HEK293 (cell line): ENCODE data around the gene LRRTM4.

ENCODE experiments used
- CTCF ChIA-PET: fragments of 350-600 bp; formaldehyde crosslinking; extraction: SDS; loops from one replicate; lab custom pipeline; 2021; ENCODE audit warnings: antibody characterized with exemption; lab: Yijun Ruan, JAX
- POLR2A ChIA-PET: fragments of 300-600 bp; formaldehyde crosslinking; extraction: SDS; loops from one replicate; lab custom pipeline; 2020; ENCODE audit warnings: antibody characterized with exemption, inconsistent platforms; lab: Yijun Ruan, JAX
- H3K27ac ChIP-seq: fragments of 200-500 bp; sonication (Bioruptor generic); 2 replicates; pipeline ENCODE4 v1.5.1; 2014; ENCODE audit warnings: low read depth, low read length, control low read depth, inconsistent platforms; ENCODE audit errors: extremely low read depth
- H3K36me3 ChIP-seq, 2 experiments: fragments of 200-500 bp in 1 of 2; sonication (Bioruptor generic) in 1 of 2; 1 replicate in 1 of 2; 2 replicates in 1 of 2; pipeline ENCODE4 v1.5.1; 2014 to 2017; ENCODE audit warnings: inconsistent platforms in 2 of 2, low read length in 2 of 2; ENCODE audit not compliant: control insufficient read depth in 2 of 2, insufficient read depth in 1 of 2
- H3K4me1 ChIP-seq: fragments of 200-500 bp; sonication (Bioruptor generic); 2 replicates; pipeline ENCODE4 v1.5.1; 2014; ENCODE audit warnings: mild to moderate bottlenecking, low read length, inconsistent platforms; ENCODE audit not compliant: control insufficient read depth, insufficient read depth
- H3K4me3 ChIP-seq: 2 replicates; pipeline ENCODE4 v1.5.1; 2011; ENCODE audit warnings: low read depth, mild to moderate bottlenecking, control low read depth, low read length, moderate library complexity
- H3K9me3 ChIP-seq: fragments of 200-500 bp; sonication (Bioruptor generic); 2 replicates; pipeline ENCODE4 v1.5.1; 2014; ENCODE audit warnings: low read depth, low read length, inconsistent platforms; ENCODE audit not compliant: control insufficient read depth, insufficient read depth
- FEZF1 ChIP-seq: fragments of 450-650 bp; formaldehyde crosslinking; IDR thresholded peaks from 2 replicates; pipeline ENCODE4 v1.5.1; 2016; ENCODE audit warnings: missing biosample characterization, missing genetic modification characterization
- HOXC10 ChIP-seq: sonication (generic); formaldehyde crosslinking; IDR thresholded peaks from 2 replicates; pipeline ENCODE4 v1.8.1; 2023; ENCODE audit warnings: mild to moderate bottlenecking, missing genetic modification reagents
- HOXD13 ChIP-seq: sonication (generic); formaldehyde crosslinking; IDR thresholded peaks from 2 replicates; pipeline ENCODE4 v1.8.0; 2022; ENCODE audit warnings: missing genetic modification reagents, borderline replicate concordance
- WT1 ChIP-seq: fragments of 450-650 bp; formaldehyde crosslinking; IDR thresholded peaks from 2 replicates; pipeline ENCODE4 v1.5.1; 2016; ENCODE audit warnings: missing biosample characterization, missing genetic modification characterization
- YY2 ChIP-seq: fragments of 450-650 bp; formaldehyde crosslinking; IDR thresholded peaks from 2 replicates; pipeline ENCODE4 v1.5.1; 2016; ENCODE audit warnings: missing biosample characterization, missing genetic modification characterization
- ZBTB17 ChIP-seq: fragments of 450-650 bp; formaldehyde crosslinking; IDR thresholded peaks from 2 replicates; pipeline ENCODE4 v1.5.1; 2016; ENCODE audit warnings: missing biosample characterization, missing genetic modification characterization
- ZFP37 ChIP-seq: fragments of 450-650 bp; formaldehyde crosslinking; IDR thresholded peaks from 2 replicates; pipeline ENCODE4 v1.5.1; 2016; ENCODE audit warnings: missing biosample characterization, missing genetic modification characterization
- ZNF133 ChIP-seq: fragments of 450-650 bp; formaldehyde crosslinking; IDR thresholded peaks from 2 replicates; pipeline ENCODE4 v1.5.1; 2016; ENCODE audit warnings: missing biosample characterization, missing genetic modification characterization
- ZNF138 ChIP-seq: fragments of 450-650 bp; formaldehyde crosslinking; IDR thresholded peaks from 2 replicates; pipeline ENCODE4 v1.5.1; 2016; ENCODE audit warnings: missing biosample characterization, missing genetic modification characterization, borderline replicate concordance
- ZNF155 ChIP-seq: fragments of 450-650 bp; formaldehyde crosslinking; IDR thresholded peaks from 2 replicates; pipeline ENCODE4 v1.5.1; 2016; ENCODE audit warnings: missing biosample characterization, missing genetic modification characterization
- ZNF23 ChIP-seq: fragments of 450-650 bp; formaldehyde crosslinking; IDR thresholded peaks from 2 replicates; pipeline ENCODE4 v1.5.1; 2016; ENCODE audit warnings: missing biosample characterization, missing genetic modification characterization, borderline replicate concordance
- ZNF274 ChIP-seq, 2 experiments: fragments of 200-500 bp in 1 of 2; fragments of 450-650 bp in 1 of 2; sonication (Bioruptor generic) in 1 of 2; formaldehyde crosslinking in 1 of 2; IDR thresholded peaks; 2 replicates each; pipeline versions ENCODE4 v1.5.1 to v1.6.1; 2014 to 2016; ENCODE audit warnings: borderline replicate concordance in 1 of 2, inconsistent platforms in 1 of 2, low read length in 1 of 2, missing biosample characterization in 1 of 2, missing genetic modification characterization in 1 of 2
- ZNF292 ChIP-seq: fragments of 450-650 bp; formaldehyde crosslinking; IDR thresholded peaks from 2 replicates; pipeline ENCODE4 v1.5.1; 2016; ENCODE audit warnings: low read depth, missing biosample characterization, missing genetic modification characterization, borderline replicate concordance
- ZNF311 ChIP-seq: fragments of 450-650 bp; formaldehyde crosslinking; IDR thresholded peaks from 2 replicates; pipeline ENCODE4 v1.5.1; 2017; ENCODE audit warnings: missing biosample characterization, missing genetic modification characterization, borderline replicate concordance
- ZNF530 ChIP-seq: fragments of 450-650 bp; formaldehyde crosslinking; IDR thresholded peaks from 2 replicates; pipeline ENCODE4 v1.5.1; 2016; ENCODE audit warnings: low read depth, missing biosample characterization, missing genetic modification characterization
- ZNF561 ChIP-seq: fragments of 450-650 bp; IDR thresholded peaks from 2 replicates; pipeline ENCODE4 v1.5.1; 2018; ENCODE audit warnings: missing biosample characterization, missing genetic modification characterization, borderline replicate concordance
- ZNF707 ChIP-seq: fragments of 450-650 bp; formaldehyde crosslinking; IDR thresholded peaks from 2 replicates; pipeline ENCODE4 v1.5.1; 2016; ENCODE audit warnings: missing biosample characterization, missing genetic modification characterization
- ZNF777 ChIP-seq: fragments of 450-650 bp; formaldehyde crosslinking; IDR thresholded peaks from 2 replicates; pipeline ENCODE4 v1.5.1; 2017; ENCODE audit warnings: missing biosample characterization, missing genetic modification characterization, borderline replicate concordance
- ZNF785 ChIP-seq: fragments of 450-650 bp; formaldehyde crosslinking; IDR thresholded peaks from 2 replicates; pipeline ENCODE4 v1.5.1; 2016; ENCODE audit warnings: missing biosample characterization, missing genetic modification characterization
- ZNF843 ChIP-seq: fragments of 450-650 bp; formaldehyde crosslinking; IDR thresholded peaks from 2 replicates; pipeline ENCODE4 v1.5.1; 2016; ENCODE audit warnings: missing biosample characterization, missing genetic modification characterization
- TF ChIP-seq, protein P1 (sequence below): fragments of 450-650 bp; formaldehyde crosslinking; IDR thresholded peaks from 2 replicates; pipeline ENCODE4 v1.5.1; 2016; ENCODE audit warnings: missing biosample characterization, missing genetic modification characterization
- TF ChIP-seq, protein P2 (sequence below): fragments of 450-650 bp; formaldehyde crosslinking; IDR thresholded peaks from 2 replicates; pipeline ENCODE4 v1.5.1; 2016; ENCODE audit warnings: missing biosample characterization, missing genetic modification characterization, borderline replicate concordance
- TF ChIP-seq, protein P3 (sequence below): fragments of 450-650 bp; formaldehyde crosslinking; IDR thresholded peaks from 2 replicates; pipeline ENCODE4 v1.5.1; 2016; ENCODE audit warnings: missing biosample characterization, missing genetic modification characterization
- TF ChIP-seq, protein P4 (sequence below): fragments of 450-650 bp; formaldehyde crosslinking; IDR thresholded peaks from 2 replicates; pipeline ENCODE4 v1.5.1; 2016; ENCODE audit warnings: missing biosample characterization, missing genetic modification characterization
- TF ChIP-seq, protein P5 (sequence below): fragments of 450-650 bp; formaldehyde crosslinking; IDR thresholded peaks from 2 replicates; pipeline ENCODE4 v1.5.1; 2017; ENCODE audit warnings: missing biosample characterization, missing genetic modification characterization
- TF ChIP-seq, protein P6 (sequence below): fragments of 450-650 bp; formaldehyde crosslinking; IDR thresholded peaks from 2 replicates; pipeline ENCODE4 v1.5.1; 2016; ENCODE audit warnings: missing biosample characterization, missing genetic modification characterization, low read depth

The LRRTM4 gene

DNA sequence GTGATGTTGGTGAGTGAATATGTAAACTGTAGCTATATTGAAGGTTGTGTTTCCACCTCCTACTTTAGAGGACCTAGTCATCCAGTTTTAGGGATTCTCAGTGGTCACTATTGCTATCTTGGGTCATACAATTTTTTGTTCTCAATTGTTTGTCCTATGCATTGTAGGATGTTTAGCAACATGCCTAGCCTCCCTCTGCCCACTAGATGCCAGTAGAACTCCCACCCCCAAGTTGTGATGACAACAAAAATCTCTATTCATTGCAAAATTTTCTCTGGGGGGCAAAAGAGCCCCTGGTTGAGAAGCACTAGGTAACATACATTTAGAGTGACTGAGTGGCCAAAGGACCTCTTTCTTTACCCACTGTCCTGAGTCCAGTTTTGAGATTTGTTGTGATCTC lies 87.3 kb downstream of the LRRTM4 start:
- TF ChIP-seq, protein P1, sequence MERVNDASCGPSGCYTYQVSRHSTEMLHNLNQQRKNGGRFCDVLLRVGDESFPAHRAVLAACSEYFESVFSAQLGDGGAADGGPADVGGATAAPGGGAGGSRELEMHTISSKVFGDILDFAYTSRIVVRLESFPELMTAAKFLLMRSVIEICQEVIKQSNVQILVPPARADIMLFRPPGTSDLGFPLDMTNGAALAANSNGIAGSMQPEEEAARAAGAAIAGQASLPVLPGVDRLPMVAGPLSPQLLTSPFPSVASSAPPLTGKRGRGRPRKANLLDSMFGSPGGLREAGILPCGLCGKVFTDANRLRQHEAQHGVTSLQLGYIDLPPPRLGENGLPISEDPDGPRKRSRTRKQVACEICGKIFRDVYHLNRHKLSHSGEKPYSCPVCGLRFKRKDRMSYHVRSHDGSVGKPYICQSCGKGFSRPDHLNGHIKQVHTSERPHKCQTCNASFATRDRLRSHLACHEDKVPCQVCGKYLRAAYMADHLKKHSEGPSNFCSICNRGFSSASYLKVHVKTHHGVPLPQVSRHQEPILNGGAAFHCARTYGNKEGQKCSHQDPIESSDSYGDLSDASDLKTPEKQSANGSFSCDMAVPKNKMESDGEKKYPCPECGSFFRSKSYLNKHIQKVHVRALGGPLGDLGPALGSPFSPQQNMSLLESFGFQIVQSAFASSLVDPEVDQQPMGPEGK: no peak
- TF ChIP-seq, protein P2, sequence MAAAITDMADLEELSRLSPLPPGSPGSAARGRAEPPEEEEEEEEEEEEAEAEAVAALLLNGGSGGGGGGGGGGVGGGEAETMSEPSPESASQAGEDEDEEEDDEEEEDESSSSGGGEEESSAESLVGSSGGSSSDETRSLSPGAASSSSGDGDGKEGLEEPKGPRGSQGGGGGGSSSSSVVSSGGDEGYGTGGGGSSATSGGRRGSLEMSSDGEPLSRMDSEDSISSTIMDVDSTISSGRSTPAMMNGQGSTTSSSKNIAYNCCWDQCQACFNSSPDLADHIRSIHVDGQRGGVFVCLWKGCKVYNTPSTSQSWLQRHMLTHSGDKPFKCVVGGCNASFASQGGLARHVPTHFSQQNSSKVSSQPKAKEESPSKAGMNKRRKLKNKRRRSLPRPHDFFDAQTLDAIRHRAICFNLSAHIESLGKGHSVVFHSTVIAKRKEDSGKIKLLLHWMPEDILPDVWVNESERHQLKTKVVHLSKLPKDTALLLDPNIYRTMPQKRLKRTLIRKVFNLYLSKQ (tag by site-specific recombination): no peak
- TF ChIP-seq ZNF155 (no peak), ZNF777 (tag by site-specific recombination) (no peak), ZNF133 (no peak), ZNF23 (tag by site-specific recombination) (no peak)
- TF ChIP-seq, protein P3, sequence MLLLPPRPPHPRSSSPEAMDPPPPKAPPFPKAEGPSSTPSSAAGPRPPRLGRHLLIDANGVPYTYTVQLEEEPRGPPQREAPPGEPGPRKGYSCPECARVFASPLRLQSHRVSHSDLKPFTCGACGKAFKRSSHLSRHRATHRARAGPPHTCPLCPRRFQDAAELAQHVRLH: no peak
- TF ChIP-seq, all 188 proteins: peak for 0
- Histone ChIP-seq H3K36me3 (no peaks in the 10 kb centered on the region), H3K27ac (no peak overlapping the region), H3K4me1 (no peaks in the 10 kb centered on the region), H3K9me3 (no peaks in the 10 kb centered on the region), H3K4me3 (no peak overlapping the region)
- ChIA-PET CTCF (interaction anchor here (0.7 kb wide), 1 partner anchor 391 kb away, joined by 3 read pairs; no protein-coding TSS in a partner anchor), POLR2A (no interaction called here)

DNA sequence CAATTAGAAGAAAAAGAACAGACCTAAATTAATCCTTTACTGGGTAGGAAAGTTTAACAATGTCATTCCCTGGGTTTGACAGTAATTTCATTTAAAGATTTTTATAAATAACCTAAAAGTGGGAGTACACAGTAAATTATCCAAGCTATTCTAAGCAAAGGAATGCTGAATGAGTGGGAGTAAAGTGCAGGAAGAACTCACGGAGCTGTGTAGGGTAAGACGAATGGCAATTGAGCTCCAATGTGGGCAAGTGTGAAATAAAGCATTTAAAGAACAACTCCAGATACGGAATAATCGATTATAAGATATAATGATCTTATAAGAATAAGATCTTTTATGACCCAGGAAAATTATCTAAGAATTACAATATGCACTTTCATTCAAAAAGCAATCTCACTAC lies 93.2 kb downstream of the LRRTM4 start:
- Histone ChIP-seq H3K27ac (no peak overlapping the region), H3K4me1 (no peaks in the 10 kb centered on the region), H3K9me3 (no peaks in the 10 kb centered on the region), H3K36me3 (no peaks in the 10 kb centered on the region), H3K4me3 (no peak overlapping the region)
- TF ChIP-seq, protein P4, sequence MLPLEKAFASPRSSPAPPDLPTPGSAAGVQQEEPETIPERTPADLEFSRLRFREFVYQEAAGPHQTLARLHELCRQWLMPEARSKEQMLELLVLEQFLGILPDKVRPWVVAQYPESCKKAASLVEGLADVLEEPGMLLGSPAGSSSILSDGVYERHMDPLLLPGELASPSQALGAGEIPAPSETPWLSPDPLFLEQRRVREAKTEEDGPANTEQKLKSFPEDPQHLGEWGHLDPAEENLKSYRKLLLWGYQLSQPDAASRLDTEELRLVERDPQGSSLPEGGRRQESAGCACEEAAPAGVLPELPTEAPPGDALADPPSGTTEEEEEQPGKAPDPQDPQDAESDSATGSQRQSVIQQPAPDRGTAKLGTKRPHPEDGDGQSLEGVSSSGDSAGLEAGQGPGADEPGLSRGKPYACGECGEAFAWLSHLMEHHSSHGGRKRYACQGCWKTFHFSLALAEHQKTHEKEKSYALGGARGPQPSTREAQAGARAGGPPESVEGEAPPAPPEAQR (tag by site-specific recombination): no peak
- TF ChIP-seq ZNF785 (tag by site-specific recombination) (no peak), FEZF1 (tag by site-specific recombination) (no peak), ZNF530 (tag by site-specific recombination) (no peak), ZNF311 (tag by site-specific recombination) (no peak), HOXD13 (CRISPR knock-in tag) (no peak), YY2 (tag by site-specific recombination) (no peak), ZNF138 (tag by site-specific recombination) (no peak), ZBTB17 (tag by site-specific recombination) (no peak), ZNF561 (no peak), HOXC10 (CRISPR knock-in tag) (no peak), ZNF274 (IDR thresholded peaks at IDR 0.05; ENCODE audit: low read length) (no peak), ZNF274 (tag by site-specific recombination; IDR thresholded peaks at IDR 0.05; ENCODE audit: borderline replicate concordance) (no peak), ZNF707 (tag by site-specific recombination) (no peak), ZFP37 (tag by site-specific recombination) (no peak), ZNF843 (tag by site-specific recombination) (no peak), WT1 (tag by site-specific recombination) (no peak), ZNF292 (tag by site-specific recombination) (no peak)
- TF ChIP-seq, protein P5, sequence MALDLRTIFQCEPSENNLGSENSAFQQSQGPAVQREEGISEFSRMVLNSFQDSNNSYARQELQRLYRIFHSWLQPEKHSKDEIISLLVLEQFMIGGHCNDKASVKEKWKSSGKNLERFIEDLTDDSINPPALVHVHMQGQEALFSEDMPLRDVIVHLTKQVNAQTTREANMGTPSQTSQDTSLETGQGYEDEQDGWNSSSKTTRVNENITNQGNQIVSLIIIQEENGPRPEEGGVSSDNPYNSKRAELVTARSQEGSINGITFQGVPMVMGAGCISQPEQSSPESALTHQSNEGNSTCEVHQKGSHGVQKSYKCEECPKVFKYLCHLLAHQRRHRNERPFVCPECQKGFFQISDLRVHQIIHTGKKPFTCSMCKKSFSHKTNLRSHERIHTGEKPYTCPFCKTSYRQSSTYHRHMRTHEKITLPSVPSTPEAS (tag by site-specific recombination): no peak
- TF ChIP-seq, protein P6, sequence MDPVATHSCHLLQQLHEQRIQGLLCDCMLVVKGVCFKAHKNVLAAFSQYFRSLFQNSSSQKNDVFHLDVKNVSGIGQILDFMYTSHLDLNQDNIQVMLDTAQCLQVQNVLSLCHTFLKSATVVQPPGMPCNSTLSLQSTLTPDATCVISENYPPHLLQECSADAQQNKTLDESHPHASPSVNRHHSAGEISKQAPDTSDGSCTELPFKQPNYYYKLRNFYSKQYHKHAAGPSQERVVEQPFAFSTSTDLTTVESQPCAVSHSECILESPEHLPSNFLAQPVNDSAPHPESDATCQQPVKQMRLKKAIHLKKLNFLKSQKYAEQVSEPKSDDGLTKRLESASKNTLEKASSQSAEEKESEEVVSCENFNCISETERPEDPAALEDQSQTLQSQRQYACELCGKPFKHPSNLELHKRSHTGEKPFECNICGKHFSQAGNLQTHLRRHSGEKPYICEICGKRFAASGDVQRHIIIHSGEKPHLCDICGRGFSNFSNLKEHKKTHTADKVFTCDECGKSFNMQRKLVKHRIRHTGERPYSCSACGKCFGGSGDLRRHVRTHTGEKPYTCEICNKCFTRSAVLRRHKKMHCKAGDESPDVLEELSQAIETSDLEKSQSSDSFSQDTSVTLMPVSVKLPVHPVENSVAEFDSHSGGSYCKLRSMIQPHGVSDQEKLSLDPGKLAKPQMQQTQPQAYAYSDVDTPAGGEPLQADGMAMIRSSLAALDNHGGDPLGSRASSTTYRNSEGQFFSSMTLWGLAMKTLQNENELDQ: no peak
- POLR2A ChIA-PET: no interaction called here
- CTCF ChIA-PET: no interaction called here
